ENCODE measurements around the gene CCDC6.

DNA sequence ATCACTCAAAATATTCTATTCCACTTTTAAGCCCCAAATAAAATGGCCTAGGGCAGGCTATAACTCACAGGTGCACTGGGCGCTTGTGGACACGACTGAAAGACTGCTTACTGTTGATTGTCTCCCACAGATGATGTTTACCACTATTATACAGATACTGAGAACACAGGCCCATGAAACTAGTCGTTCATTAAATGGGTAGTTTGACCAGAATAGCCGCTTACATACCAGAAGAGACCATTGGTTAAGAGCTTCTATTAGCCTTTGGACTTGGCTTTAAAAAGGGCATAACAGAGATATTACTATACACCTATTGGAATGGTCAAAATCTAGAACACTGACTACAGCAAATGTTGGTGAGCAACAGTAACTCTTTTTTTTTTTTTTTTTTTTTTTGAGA, 4.3 kb downstream of the CCDC6 start:
- TF ChIP-seq, protein P1, sequence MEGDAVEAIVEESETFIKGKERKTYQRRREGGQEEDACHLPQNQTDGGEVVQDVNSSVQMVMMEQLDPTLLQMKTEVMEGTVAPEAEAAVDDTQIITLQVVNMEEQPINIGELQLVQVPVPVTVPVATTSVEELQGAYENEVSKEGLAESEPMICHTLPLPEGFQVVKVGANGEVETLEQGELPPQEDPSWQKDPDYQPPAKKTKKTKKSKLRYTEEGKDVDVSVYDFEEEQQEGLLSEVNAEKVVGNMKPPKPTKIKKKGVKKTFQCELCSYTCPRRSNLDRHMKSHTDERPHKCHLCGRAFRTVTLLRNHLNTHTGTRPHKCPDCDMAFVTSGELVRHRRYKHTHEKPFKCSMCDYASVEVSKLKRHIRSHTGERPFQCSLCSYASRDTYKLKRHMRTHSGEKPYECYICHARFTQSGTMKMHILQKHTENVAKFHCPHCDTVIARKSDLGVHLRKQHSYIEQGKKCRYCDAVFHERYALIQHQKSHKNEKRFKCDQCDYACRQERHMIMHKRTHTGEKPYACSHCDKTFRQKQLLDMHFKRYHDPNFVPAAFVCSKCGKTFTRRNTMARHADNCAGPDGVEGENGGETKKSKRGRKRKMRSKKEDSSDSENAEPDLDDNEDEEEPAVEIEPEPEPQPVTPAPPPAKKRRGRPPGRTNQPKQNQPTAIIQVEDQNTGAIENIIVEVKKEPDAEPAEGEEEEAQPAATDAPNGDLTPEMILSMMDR (conservative IDR thresholded peaks at IDR 0.05 in 1 of 2, IDR thresholded peaks at IDR 0.05 in 1 of 2; ENCODE audit: extremely low read depth in 1 of 2, insufficient read depth in 1 of 2, low read depth in 1 of 2, low read length in 2 of 2): no peak
- TF ChIP-seq EZH2 (IDR thresholded peaks at IDR 0.05; ENCODE audit: borderline replicate concordance, low read length): no peak

Data from mammary epithelial cell (primary cell).